WI38 (cell line): Measurements from ENCODE around the gene UTP4.

Experiments
- H3K4me3 ChIP-seq: 2 replicates; pipeline ENCODE4 v1.5.1; 2011; ENCODE audit warnings: low read depth, mild to moderate bottlenecking, control low read depth, low read length
- TF ChIP-seq, protein P1 (sequence below): IDR thresholded peaks from 2 replicates; pipeline ENCODE4 v1.5.1; 2012; ENCODE audit warnings: low read depth, mild to moderate bottlenecking, control low read depth, low read length

Gene UTP4

DNA sequence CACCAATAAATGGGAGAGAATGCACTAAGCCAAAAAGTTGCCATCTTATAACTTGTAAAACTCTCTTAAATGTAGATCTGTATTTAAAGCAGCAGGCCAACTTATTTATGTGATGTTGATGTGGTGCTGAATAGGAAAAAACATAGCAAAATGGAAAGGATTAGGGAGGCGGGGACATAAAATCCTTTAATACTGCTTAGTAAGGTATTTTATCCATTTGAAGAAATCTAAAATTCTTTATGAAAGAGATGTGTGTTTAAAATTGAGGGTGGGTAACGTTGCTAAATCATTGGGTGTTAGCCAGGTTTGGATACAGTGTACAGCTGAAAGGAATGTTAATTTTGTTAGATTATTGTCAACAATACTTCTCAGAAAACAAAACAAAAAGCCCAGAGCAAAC is 68.8 kb downstream of the UTP4 start:
- TF ChIP-seq, protein P1, sequence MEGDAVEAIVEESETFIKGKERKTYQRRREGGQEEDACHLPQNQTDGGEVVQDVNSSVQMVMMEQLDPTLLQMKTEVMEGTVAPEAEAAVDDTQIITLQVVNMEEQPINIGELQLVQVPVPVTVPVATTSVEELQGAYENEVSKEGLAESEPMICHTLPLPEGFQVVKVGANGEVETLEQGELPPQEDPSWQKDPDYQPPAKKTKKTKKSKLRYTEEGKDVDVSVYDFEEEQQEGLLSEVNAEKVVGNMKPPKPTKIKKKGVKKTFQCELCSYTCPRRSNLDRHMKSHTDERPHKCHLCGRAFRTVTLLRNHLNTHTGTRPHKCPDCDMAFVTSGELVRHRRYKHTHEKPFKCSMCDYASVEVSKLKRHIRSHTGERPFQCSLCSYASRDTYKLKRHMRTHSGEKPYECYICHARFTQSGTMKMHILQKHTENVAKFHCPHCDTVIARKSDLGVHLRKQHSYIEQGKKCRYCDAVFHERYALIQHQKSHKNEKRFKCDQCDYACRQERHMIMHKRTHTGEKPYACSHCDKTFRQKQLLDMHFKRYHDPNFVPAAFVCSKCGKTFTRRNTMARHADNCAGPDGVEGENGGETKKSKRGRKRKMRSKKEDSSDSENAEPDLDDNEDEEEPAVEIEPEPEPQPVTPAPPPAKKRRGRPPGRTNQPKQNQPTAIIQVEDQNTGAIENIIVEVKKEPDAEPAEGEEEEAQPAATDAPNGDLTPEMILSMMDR: no peak
- no peak overlapping the region for H3K4me3 ChIP-seq

DNA sequence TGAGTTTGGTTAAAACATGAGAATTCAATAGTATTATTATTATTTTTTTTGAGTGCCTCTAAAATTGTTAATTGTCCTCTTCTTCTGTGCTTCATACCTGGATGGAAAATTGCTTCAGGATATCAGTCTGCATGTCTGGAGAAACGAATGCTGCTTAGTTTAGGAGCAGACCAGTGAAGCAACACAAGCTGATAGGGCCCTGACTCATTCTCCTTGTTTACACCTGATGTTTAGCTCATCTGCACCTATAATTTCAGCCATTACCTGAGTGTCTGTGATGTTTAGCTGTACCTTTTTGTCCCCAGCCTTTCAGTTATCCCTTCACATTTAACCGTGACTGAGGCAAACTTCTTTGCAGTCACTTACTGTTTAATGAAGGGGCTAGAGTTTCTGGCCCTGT is 69.3 kb downstream of the UTP4 start:
- TF ChIP-seq, protein P1: no peak
- H3K4me3 ChIP-seq: no peak overlapping the region

DNA sequence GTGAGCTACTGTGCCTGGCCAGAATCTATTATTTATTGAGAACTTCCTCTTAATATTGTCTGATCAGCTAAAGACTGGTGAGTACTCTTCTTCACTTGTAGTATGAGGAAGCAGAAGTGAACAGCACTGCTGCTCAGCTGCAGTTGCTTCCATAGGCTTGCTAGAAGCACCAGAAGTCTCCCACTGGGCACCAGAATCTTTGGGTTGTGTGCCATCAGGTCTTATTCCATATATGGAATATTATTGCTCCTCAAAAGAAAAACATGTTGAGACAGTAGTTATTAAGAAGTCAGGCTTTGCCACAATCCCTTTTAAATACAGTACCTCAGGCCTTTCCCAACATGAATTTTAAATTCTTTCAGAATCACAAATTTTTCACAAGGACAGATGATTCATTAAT is 71.7 kb downstream of the UTP4 start:
- no peak overlapping the region for H3K4me3 ChIP-seq
- TF ChIP-seq, protein P1: no peak

DNA sequence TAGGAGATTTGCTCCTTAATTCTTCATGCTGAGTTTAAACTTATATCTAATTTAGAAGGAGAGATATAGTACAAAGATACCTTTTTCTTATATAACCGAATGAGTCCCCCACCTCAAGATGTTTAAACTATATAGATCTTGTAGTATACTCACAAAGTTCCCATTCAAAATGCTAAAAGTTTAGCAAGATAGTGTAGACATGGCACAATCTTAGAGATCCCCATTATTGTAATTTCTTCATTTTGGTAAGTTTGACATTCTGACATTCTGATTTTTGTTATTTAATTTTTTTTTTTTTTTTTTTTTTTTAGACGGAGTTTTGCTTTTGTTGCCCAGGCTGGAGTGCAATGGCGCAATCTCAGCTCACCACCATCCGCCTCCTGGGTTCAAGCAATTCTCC is 77.3 kb downstream of the UTP4 start:
- no peak overlapping the region for H3K4me3 ChIP-seq
- TF ChIP-seq, protein P1: no peak

DNA sequence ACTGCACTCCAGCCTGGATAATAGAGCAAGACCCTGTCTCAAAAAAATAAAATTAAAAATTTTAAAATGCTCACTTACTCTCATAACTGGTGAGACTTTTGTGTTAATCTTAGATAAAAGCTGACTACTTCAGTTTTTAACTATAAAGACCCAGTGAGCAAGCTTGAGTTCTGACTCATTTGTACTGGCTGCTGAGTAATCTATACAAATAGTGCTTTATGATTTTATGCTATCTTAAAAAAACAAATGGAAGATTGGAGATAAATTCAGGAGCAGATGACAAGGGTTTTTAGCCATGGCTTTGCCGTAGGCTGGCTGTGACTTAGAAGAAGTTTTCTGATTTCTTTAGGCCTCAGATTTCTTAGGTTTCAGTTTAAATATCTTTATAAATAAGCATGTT is 85.0 kb downstream of the UTP4 start:
- TF ChIP-seq, protein P1: no peak
- no peak overlapping the region for H3K4me3 ChIP-seq
